H1 (cell line): ENCODE results near the gene S100PBP. TPM values are rescaled to one million over a fixed set of nuclear protein-coding genes. Genes with fewer than 3 reads are reported as not detected.

ENCODE experiments used
- BRCA1 ChIP-seq: IDR thresholded peaks from 2 replicates; pipeline ENCODE4 v1.6.1; 2012; ENCODE audit warnings: low read depth, low read length, improper control_type of control experiment
- CHD1 ChIP-seq: IDR thresholded peaks from 2 replicates; pipeline ENCODE4 v1.6.1; 2012; ENCODE audit warnings: low read depth, low read length, improper control_type of control experiment
- KDM4A ChIP-seq: IDR thresholded peaks from one replicate; pipeline ENCODE4 v1.7.1; 2012; ENCODE audit warnings: low read depth, mild to moderate bottlenecking, moderate library complexity, low read length, inconsistent platforms; ENCODE audit not compliant: severe bottlenecking
- TBP ChIP-seq: IDR thresholded peaks from 2 replicates; pipeline ENCODE4 v1.6.1; 2011; ENCODE audit warnings: low read depth, low read length, improper control_type of control experiment
- polyA plus RNA-seq, 7 experiments: library from polyadenylated mRNA; depleted of rRNA in 3 of 7; stranded (reverse) in 5 of 7; unstranded in 2 of 7; fragments of >200 nt in 5 of 7; fragments of 200-250 nt in 2 of 7; gene quantifications; 1 replicate in 5 of 7; 2 replicates in 1 of 7; 4 replicates in 1 of 7; pipeline versions ENCODE4 v1.2.1 to v1.2.3, GENCODE V29; 2011 to 2013; ENCODE audit warnings: missing spikeins in 2 of 7, mixed read lengths in 2 of 7
- total RNA-seq: library from RNA; stranded (reverse); fragmentation: NEBNext Ultra II Directional; extraction: Animal tissue kit (Norgen Biotek cat#: 25700); gene quantifications from 2 replicates; pipeline ENCODE4 v1.2.1, GENCODE V29; 2021

S100PBP gene
- total and polyA plus RNA-seq, 2 of the 8 experiments (the other 6 are each of a cell fraction or from before 2014, with no cell fraction given), result 43.8 to 68.3 TPM

GRCh38 chr1:32877211-32878110 lies 60.0 kb downstream of the S100PBP start (continued):
- TF ChIP-seq KDM4A (no peak), CHD1 (no peak), BRCA1 (no peak), TBP (no peak)
